Activated CD4-positive, CD25-positive, alpha-beta regulatory T cell (primary cell): ENCODE data around the gene PCBP3.

ENCODE experiments used
- DNase-seq, 4 experiments: peaks; one replicate each; lab custom pipeline; 2025; lab: John Stamatoyannopoulos, UW

The PCBP3 gene

DNA sequence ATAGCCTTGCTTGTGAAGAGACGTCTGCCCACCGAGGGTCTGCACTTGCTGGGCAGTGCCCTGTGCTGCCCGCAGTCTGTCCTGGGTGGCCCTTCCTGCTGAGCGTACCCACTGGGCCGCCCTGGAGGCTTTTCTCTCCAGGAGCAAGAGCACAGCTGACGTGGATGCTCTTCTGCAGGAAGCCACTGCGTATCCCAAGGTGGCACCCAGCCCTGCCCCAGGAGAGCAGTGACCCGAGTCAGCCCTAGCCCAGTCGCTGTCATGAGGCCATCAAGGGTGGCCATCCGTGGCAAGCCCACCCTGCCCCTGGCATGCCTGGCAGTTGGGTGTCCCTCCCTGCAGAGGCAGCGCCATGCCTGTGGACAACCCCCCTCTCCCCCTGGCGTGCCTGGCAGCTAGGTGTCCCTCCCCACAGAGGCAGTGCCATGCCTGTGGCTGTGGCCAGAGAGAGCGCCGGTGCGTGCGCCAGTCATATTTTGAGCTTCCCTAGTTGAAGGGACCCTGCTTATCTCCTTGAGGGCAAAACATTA, 286.8 kb downstream of the PCBP3 start:
- DNase-seq: no peak

DNA sequence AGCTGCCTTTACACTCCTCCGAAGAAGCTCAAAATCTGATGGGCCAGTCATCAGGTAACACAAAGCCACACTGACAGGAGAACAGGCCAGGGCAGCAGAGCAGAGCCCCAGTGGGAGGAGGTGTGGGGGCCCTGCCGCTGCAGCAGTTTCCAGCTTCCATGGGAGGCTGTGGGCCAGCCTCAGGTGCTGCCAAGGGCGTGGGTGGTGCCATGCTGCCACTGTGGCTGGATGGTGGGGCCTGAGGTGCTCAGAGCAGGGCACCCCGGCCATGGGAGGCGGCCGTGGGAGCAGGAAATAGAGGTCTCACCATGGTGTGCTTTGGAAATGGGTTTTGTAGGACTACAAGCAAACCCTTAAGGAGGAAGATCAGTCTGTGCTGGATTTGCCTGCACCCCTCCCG, 287.3 kb downstream of the PCBP3 start:
- no peak for DNase-seq

GRCh38 chr21:45931397-45931969, 288.0 kb downstream of the PCBP3 start:
- DNase-seq: no peak

DNA sequence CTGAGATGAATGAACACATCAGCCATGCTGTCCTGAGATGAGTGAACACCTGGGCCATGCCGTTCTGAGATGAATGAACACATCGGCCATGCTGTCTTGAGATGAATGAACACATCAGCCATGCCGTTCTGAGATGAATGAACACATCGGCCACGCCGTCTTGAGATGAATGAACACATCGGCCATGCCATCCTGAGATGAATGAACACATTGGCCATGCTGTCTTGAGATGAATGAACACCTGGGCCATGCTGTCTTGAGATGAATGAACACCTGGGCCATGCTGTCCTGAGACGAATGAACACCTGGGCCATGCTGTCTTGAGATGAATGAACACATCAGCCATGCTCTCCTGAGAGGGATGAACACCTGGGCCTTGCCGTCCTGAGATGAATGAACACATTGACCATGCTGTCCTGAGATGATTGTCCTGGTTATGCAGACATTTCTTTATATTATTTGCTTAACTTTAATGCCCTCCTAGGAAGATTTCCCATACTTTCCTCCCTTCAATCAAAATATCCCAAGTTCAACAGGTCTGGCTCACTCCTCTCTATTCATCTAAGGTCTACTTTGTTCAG, 289.5 kb downstream of the PCBP3 start:
- no peak for DNase-seq

- no peak for DNase-seq
Measured at GRCh38 chr21:45934085-45934484, 290.6 kb downstream of the PCBP3 start.

DNA sequence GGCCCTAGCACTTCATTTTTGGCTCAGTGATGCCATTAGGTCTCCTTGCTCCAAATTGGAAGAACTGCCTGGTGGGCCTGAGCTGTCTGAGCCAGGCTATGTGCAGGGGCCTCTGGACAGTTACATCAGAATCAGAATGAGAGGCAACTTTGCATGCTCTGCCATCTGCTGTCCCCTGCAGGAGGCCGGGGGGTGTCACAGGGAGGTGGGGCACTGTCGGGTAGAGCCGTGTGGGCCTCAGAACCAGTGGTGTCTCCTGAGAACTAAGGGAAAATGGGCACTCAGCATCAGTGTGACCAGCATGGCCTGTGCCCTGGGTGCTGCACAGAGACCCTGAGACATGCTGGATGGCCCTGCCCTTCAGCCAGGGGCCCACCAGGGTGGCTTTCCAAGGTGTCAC, 291.0 kb downstream of the PCBP3 start:
- DNase-seq: no peak

DNA sequence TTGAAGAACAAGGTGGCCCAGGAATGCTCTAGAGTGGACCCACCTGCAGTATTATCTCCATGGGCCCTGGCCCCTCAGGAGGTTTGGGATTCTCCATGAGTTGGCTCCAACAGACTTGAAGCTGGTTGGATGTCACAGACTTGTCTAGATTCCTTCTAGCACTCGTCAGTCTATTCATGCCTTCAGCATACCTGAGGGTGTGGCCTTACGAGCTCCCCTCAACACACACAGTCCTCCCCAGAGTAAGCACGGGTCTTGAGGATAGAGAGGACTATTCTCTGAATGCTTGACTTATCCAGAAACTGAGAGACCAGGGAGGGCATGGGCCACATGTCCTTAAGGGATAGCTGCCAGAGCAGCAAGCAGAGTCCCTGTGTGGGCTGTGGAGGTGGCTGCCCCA, 292.1 kb downstream of the PCBP3 start:
- DNase-seq: no peak

DNA sequence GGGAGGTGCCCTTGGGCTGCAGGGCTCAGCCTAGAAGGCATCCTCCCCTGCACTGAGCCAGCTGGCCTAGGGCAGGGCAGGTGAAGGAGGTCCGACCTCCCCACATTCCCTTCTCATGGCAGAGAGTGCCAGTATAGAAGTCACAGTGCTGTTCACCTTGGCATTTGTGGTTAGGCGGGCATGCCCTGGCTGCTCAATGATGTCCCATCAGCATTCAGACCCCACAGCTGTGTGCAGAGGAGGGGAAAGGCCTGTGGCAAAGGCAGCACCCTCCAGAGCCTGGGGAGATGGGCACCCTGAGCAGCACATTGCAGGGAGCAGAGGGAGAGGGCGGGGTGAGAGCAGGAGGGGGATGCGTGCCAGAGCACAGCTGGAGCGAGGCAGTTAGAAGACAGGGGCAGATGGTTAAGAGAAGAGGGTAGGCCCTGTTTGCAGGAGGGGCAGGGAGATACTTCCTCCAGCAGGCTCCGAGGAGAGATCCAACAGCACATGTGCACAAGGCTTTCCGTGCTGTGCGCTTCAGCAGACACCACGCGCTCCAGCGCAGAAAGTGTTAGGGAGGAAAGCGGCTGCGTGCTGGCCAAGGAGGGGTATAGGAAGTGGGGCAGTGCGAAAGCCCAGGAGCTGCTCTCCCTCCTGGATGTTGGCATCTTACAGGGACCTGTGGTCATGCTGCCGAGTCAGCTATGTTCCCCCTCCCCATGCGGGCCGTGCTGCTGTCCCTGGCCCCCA, 294.4 kb downstream of the PCBP3 start:
- no peak for DNase-seq

GRCh38 chr21:45938453-45938755, 294.9 kb downstream of the PCBP3 start:
- no peak for DNase-seq

DNA sequence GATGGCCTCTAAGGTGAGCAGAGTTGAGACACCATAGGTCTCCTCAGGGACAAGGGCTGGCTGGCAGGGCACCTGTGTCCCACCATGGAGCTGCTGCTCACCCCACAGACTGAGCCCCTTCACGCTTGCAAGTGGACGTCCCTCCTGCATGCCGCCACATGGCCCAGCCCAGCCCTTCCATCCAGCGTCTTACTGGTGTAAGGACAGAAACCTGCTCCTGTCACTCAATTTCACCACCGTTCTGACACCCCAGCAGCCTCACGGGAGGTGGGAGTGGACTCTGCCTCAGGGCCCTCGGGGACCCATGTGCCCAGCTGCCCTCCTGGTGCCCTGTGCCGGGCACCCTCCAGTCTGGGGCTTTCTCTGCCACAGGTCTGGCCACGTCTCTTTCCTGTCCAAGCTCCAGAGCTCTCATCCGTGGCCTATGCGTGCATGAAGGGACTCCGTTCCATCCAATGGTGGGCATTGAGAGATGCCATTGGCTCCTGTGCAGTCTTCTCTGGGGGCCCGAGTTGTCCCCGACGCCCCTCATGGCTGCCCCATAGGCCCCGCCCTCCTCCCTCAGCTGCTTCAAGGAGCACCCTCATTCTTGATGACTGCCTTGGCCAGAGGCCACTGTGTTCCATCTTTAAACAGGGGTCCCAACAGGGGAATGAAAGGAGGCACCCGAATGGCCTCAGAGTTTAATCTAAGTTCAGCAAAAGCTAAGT, 295.4 kb downstream of the PCBP3 start:
- DNase-seq: no peak

DNA sequence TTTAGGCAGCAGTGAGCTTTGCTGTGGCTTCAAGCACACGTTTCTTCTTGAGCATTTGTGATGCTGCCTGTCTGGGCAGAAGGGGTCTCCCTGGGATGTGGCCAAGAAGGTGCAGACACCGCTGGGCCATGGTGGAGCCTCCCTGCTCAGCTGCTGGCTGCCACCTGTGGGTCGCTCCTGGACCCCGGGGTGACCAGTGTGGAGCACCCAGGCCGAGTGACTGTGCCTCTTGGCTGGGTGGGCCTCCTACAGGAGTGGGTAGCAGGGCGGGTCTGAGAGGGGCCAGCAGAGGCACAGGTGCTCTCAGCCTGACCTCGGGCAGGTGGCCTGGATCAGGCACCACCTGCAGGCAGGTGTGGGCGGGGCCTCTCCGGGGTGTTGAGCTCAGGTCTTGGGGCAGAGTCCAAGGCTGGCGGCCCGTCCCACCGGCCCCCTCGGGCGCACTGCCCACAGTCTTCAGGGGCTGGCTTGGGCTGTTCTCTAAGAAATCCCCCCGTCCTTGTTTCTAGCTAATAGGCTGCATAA, 296.1 kb downstream of the PCBP3 start:
- no peak for DNase-seq

DNA sequence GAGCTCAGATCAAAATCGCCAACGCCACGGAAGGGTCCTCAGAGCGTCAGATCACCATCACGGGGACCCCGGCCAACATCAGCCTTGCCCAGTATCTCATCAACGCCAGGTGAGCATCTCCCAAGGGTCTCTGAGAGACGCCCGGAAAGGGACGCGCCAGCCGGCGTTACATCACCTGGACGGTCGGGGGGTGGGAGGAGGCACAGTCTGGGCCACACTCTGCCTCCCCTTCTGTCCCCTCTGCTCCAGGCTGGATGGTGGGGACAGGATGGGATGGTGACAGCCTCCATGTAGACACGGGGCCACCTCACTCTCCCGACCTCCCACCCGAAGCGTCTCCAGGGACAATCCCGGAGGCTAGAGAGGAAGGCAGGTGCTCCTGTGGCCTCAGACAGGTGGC, 296.6 kb downstream of the PCBP3 start:
- no peak for DNase-seq

DNA sequence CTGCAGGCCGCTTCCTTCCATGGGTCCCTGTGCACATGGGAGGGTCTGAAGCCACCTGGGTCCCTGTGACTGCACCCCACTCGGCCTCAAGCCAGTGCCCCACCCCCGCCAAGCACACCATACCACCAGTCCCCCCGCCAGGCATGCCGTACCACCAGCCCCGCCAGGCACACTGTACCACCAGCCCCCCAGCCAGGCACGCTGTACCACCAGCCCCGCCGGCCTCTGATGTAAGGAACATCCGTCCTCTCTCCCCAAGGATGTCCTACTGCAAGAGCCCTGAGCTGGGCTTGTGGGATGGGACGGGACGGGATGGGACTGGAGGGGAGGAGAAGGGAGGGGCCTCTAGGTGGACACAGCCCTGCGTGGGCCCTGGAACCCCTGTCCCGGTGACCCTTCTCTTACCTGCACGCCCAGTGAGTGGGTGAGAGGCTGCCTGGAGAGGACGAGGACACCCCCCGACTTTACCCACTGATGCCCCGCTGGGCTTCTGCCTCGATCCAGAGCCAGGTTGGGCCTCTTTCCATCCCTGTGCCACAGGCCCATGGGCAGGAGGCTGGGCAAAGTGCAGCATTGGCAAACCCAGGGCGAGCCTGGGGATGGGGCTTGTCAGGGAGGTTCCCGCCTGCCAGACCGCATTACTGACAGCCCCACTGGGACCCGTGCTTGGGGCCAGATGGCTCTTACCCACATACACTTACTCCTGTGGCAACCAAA, 297.3 kb downstream of the PCBP3 start:
- DNase-seq: no peak

- no peak for DNase-seq
Measured at GRCh38 chr21:45941338-45941710, 297.8 kb downstream of the PCBP3 start.

- no peak for DNase-seq
Measured at GRCh38 chr21:45941717-45942546, 298.4 kb downstream of the PCBP3 start.

GRCh38 chr21:45942755-45943629, 299.5 kb downstream of the PCBP3 start:
- DNase-seq: no peak

- DNase-seq: no peak
Measured at GRCh38 chr21:45943630-45944540, 300.4 kb downstream of the PCBP3 start.

DNA sequence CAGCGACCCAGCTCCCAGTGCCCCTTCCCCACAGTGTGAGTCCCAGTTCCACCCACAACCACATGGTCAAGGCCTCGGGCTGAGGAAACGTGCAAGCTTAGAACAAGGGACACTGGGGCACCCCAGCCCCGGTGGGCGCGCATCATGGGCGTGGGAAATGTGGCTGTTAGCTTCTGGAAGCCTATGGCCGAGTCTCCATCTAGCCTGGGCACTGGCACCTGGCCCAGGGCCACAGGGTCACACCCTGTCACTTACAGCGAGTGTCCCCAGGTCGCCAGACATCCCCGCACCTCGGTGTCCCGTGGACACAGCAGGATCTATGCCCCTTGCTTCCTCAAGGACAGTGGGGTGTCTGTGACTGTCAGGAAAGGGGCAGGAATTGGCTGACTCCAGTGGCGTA, 301.1 kb downstream of the PCBP3 start:
- no peak for DNase-seq
